Pancreas (tissue), 10 donors: ENCODE data around the gene CHI3L2. TPM values are rescaled to one million over a fixed set of nuclear protein-coding genes. Genes with fewer than 3 reads are reported as not detected.

Source experiments
- ATAC-seq, 4 donors: fragments of 200-7000 bp; cut with Tn5 transposase; one replicate each; pipeline versions ENCODE4 v1.8.0 to v1.9.1; 2020; ENCODE audit warnings: mild to moderate bottlenecking in 4 of 4, moderate library complexity in 4 of 4
- DNase-seq, 6 donors: peaks; one replicate each; pipeline ENCODE4 v3.0.0-alpha.2; 2020
- FAIRE-seq: peaks from 2 replicates; lab custom pipeline; 2012; peaks lifted over from hg19 to GRCh38; lab: Jason Lieb, UNC
- H3K27ac ChIP-seq, 4 donors: fragments of 200-600 bp; sonication (generic); 1 replicate in 3 of 4; 2 replicates in 1 of 4; pipeline versions ENCODE4 v1.5.0 to v1.8.0; 2020
- H3K27me3 ChIP-seq, 4 donors: fragments of 200-600 bp; one replicate each; pipeline ENCODE4 v1.8.0; 2021
- H3K36me3 ChIP-seq, 3 donors: fragments of 200-600 bp; sonication (generic) in 1 of 3; one replicate each; pipeline versions ENCODE4 v1.5.0 to v1.8.0; 2020 to 2021
- H3K4me1 ChIP-seq, 3 donors: fragments of 200-600 bp; one replicate each; pipeline ENCODE4 v1.8.0; 2021
- H3K4me3 ChIP-seq, 4 donors: fragments of 200-600 bp; sonication (generic) in 2 of 4; one replicate each; pipeline versions ENCODE4 v1.5.0 to v1.8.0; 2020 to 2021
- H3K9me3 ChIP-seq, 4 donors: fragments of 200-600 bp; one replicate each; pipeline ENCODE4 v1.8.0; 2021
- CTCF ChIP-seq, 4 donors: fragments of 200-600 bp; sonication (generic) in 3 of 4; IDR thresholded peaks; one replicate each; pipeline versions ENCODE4 v1.5.0 to v1.8.0; 2021; ENCODE audit warnings: antibody characterized with exemption in 4 of 4
- WGBS, 2 donors: extraction: QIAGEN DNeasy Blood & Tissue Kit; methylation state at CpG; one replicate each; pipeline ENCODE4 v1.1.7; 2013; 5-methylcytosine and 5-hydroxymethylcytosine counted together
- intact Hi-C, 3 donors: fragments of 100-400 bp; cut with DNase I; formaldehyde crosslinking; loops; one replicate each; pipeline versions ENCODE4 v1.11.1 to v1.14.2; 2022
- polyA plus RNA-seq, 2 donors: library from polyadenylated mRNA; stranded (reverse); fragments of 200-250 nt; gene quantifications; one replicate each; pipeline ENCODE4 v1.2.3, GENCODE V29; 2013
- total RNA-seq, 6 donors: library from RNA; stranded (reverse); fragmentation: NEBNext Ultra II Directional in 4 of 6; extraction: Animal tissue kit (Norgen Biotek cat#: 25700) in 4 of 6; gene quantifications; one replicate each; pipeline versions ENCODE4 v1.2.1 to v1.2.4, GENCODE V29; 2021 to 2023
- donor health status: healthy with polysubstance abuse.
- donor health status: DM: no; HTN: no; CAD: no; lungs with moderate emphysema.
- donor health status: DM: no; HTN: no; CAD: no.
- donor health status: control.
- donor health status: control.
- donor health status: Bipolar disorder and iron deficiency.
- donor health status: DM: yes; HTN: yes; CAD: no.
- donor health status: DM: no; HTN: no; CAD: no.
- donor health status: DM: no; HTN: no; CAD: no.
- donor health status: DM: yes; HTN: yes; CAD: no.

Gene CHI3L2
- total and polyA plus RNA-seq, 8 donors = 0.07 to 1.2 (median 0.66) TPM; not detected in 3

DNA sequence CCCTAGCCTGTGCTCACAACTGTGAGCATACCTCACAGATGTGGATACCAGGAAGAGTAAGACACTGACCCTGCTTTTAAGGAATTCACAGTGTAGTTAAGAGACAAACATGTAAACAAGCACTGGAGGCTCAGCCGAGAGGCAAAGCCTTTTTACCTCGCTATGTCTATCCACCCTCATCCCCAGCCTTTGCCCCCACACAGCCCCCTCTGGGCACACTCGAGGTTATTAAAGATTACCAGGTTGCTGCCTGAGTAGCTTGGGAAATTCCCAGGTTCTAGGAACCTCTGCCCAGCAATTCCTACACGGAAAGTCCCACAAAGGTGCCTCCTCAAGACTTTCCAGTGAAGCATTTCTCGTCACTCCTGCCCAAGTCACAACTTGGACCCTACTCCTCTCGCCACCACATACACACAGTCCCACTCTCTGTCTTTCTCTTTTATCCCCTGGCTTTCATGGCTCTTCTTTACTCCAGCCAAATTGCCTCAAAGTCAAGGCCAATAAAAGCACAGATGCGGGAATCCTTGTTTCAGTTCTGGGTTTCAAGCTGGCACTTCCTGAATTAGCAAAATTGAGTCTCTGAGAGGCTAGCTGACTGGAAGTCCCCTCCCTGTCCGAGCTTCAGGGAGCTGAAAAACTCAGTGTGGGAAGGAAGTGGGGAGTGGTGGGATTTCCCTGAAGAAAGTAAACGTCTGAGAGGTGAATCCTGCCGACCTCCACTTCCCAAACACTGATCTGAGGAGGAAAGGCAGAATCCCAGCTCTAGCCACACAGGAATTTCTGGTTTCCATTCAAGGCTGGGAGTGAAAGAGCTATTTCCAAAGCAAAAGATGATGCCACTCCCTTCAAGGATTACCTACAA, 34.6 kb upstream of the CHI3L2 start:
- no peak for DNase-seq
- 60 to 64% methylated on average over 10 of the region's 10 CpGs for WGBS, 2 donors
- Histone ChIP-seq H3K4me1 (peaks cover 0 to 15% (median 0%) of the 10 kb centered on the region in 3 donors), H3K27me3 (no peaks in the 10 kb centered on the region), H3K9me3 (no peaks in the 10 kb centered on the region), H3K4me3 (no peak overlapping the region), H3K27ac (peak overlapping the region in 2 of 4 donors; percentile 65 to 67), H3K36me3 (peaks cover 0 to 48% (median 7%) of the 10 kb centered on the region in 3 donors)
- intact Hi-C loops = no loop called here
- peak in 2 of 4 donors; percentile 43 to 60 for ATAC-seq
- TF ChIP-seq CTCF (IDR thresholded peaks at IDR 0.05) = no peak
- no peak for FAIRE-seq

DNA sequence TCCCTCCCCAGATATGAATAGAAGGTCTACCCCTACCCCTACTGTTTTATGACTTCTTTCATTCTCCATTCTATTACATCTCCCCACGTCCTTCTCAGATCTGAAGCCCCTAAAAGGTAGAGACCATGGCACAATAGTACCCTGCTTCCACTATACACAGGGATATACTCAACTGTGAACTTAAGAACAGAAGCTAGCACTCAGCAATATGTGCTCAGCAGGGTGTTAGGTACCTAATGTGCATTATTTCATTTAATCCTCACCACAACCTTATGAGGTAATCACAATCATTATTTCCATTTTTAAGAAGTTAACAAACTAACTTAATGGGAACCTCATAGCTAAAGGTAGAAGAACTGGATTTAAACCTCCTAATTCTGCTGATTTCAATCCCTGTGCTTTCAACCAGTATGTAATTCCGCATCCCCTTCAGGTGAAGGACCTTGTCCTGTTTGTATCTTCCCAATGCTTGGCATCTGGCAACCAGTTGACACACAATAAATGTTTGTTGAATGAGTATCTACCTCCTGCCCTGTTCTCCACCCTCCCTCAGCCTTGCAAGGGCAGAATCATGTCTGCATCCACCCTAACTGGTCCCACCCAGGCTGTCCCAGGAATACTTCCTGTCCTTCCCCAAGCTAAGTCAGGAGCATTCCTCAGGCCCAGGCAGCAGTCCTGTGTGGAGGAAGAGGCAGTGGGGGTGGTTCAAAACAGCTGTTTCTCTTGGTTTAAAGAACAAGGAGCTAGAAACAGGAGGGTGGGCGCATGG, 33.6 kb upstream of the CHI3L2 start:
- DNase-seq (no peak), FAIRE-seq (no peak), ATAC-seq (no peak)
- intact Hi-C loops = no loop called here
- H3K36me3 ChIP-seq = peaks cover 0 to 42% (median 7%) of the 10 kb centered on the region in 3 donors
- peak overlapping the region in 2 of 4 donors; percentile 65 to 67 for H3K27ac ChIP-seq
- no peaks in the 10 kb centered on the region for H3K9me3 ChIP-seq
- 92 to 97% methylated on average over 3 of the region's 3 CpGs for WGBS, 2 donors
- no peak for TF ChIP-seq CTCF (IDR thresholded peaks at IDR 0.05)
- no peak overlapping the region for H3K4me3 ChIP-seq
- no peaks in the 10 kb centered on the region for H3K27me3 ChIP-seq
- H3K4me1 ChIP-seq = peaks cover 0 to 15% (median 3%) of the 10 kb centered on the region in 3 donors

GRCh38 chr1:111195002-111195684, 32.4 kb upstream of the CHI3L2 start:
- Histone ChIP-seq H3K4me1 (peaks cover 9 to 23% (median 12%) of the 10 kb centered on the region in 3 donors), H3K36me3 (peaks cover 0 to 36% (median 7%) of the 10 kb centered on the region in 3 donors), H3K27me3 (no peaks in the 10 kb centered on the region), H3K9me3 (no peaks in the 10 kb centered on the region), H3K27ac (no peak overlapping the region), H3K4me3 (no peak overlapping the region)
- DNase-seq (no peak), FAIRE-seq (no peak), ATAC-seq (no peak)
- intact Hi-C loops = no loop called here
- 82 to 87% methylated on average over 4 of the region's 4 CpGs for WGBS, 2 donors
- TF ChIP-seq CTCF (IDR thresholded peaks at IDR 0.05) = no peak

DNA sequence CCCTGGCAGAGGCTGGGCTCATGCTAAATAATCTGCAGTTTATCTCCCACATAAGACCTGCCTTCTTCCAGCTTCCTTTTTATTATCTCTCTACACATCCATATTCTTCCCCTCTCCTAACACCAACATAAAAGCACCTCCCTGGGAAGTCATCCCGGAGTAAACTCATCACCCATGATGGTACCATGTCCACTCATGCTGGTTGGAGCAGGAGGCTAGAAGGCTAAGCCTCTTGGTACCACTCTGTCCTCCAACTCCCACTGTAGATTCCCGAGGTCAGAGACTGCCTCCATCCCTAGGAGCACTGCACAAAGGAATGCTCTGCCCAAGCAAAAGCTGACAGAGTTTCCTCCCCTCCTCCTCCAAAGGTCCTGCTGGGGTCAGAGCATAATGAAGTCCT, 31.3 kb upstream of the CHI3L2 start:
- H3K4me3 ChIP-seq = no peak overlapping the region
- no peak for DNase-seq
- peaks cover 20 to 33% (median 23%) of the 10 kb centered on the region in 3 donors for H3K4me1 ChIP-seq
- no peak for ATAC-seq
- WGBS, 2 donors = 91 to 98% methylated on average over 2 of the region's 2 CpGs
- no peak for FAIRE-seq
- intact Hi-C loops = no loop called here
- H3K27ac ChIP-seq = no peak overlapping the region
- no peaks in the 10 kb centered on the region for H3K27me3 ChIP-seq
- no peaks in the 10 kb centered on the region for H3K9me3 ChIP-seq
- peaks cover 0 to 36% (median 7%) of the 10 kb centered on the region in 3 donors for H3K36me3 ChIP-seq
- no peak for TF ChIP-seq CTCF (IDR thresholded peaks at IDR 0.05)
